ENCODE results near the gene RNF20. TPM values are rescaled to one million over a fixed set of nuclear protein-coding genes. Genes with fewer than 3 reads are reported as not detected.
A peak's percentile ranks its signal among the peaks of the same experiment; 100 is the strongest.

RNF20 gene
- total RNA-seq, 2 donors from 2014 or later = 17.5 to 21.3 TPM

- no peak overlapping the region for H3K4me3 ChIP-seq
- H3K36me3 ChIP-seq (replicated peaks in 1 of 2; ENCODE audit: insufficient read depth in 1 of 2, low read depth in 2 of 2) = peaks cover 4 to 5% of the 10 kb centered on the region in 2 donors
- peak in 6 of 7 experiments; percentile 17 to 35 (median 20) for TF ChIP-seq CTCF (IDR thresholded peaks at IDR 0.05)
- no peak for TF ChIP-seq POLR2A (IDR thresholded peaks at IDR 0.05)
- H3K4me1 ChIP-seq = no peaks in the 10 kb centered on the region
- intact Hi-C loops (cut with DNase I) = no loop called here
- DNase-seq = peak in 3 of 4 donors; percentile 14 to 18 (median 18)
- H3K27me3 ChIP-seq = no peaks in the 10 kb centered on the region
- no peak overlapping the region for H3K27ac ChIP-seq
- H3K9me3 ChIP-seq = no peaks in the 10 kb centered on the region
- no peak for ATAC-seq
- WGBS, 2 donors = 84 to 88% methylated on average over 5 of the region's 5 CpGs
Observed at GRCh38 chr9:101566904-101567724, 33.5 kb downstream of the RNF20 start.

GRCh38 chr9:101567725-101568350 is 34.2 kb downstream of the RNF20 start:
- Histone ChIP-seq H3K27ac (no peak overlapping the region), H3K36me3 (replicated peaks in 1 of 2; ENCODE audit: insufficient read depth in 1 of 2, low read depth in 2 of 2) (peaks cover 0 to 1% of the 10 kb centered on the region in 2 donors), H3K9me3 (no peaks in the 10 kb centered on the region), H3K4me3 (no peak overlapping the region), H3K4me1 (no peaks in the 10 kb centered on the region), H3K27me3 (no peaks in the 10 kb centered on the region)
- no peak for DNase-seq
- WGBS, 2 donors = 90 to 91% methylated on average over 3 of the region's 3 CpGs
- TF ChIP-seq CTCF (IDR thresholded peaks at IDR 0.05) (no peak), POLR2A (IDR thresholded peaks at IDR 0.05) (no peak)
- intact Hi-C loops (cut with DNase I) = no loop called here
- no peak for ATAC-seq

GRCh38 chr9:101569741-101570501 is 36.3 kb downstream of the RNF20 start:
- no peak overlapping the region for H3K4me3 ChIP-seq
- H3K27ac ChIP-seq = no peak overlapping the region
- H3K4me1 ChIP-seq = no peaks in the 10 kb centered on the region
- DNase-seq (no peak), ATAC-seq (no peak)
- TF ChIP-seq CTCF (IDR thresholded peaks at IDR 0.05) (no peak), POLR2A (IDR thresholded peaks at IDR 0.05) (no peak)
- H3K36me3 ChIP-seq (replicated peaks in 1 of 2; ENCODE audit: insufficient read depth in 1 of 2, low read depth in 2 of 2) = peaks cover 0 to 1% of the 10 kb centered on the region in 2 donors
- intact Hi-C loops (cut with DNase I) = no loop called here
- WGBS, 2 donors = 64 to 77% methylated on average over 5 of the region's 5 CpGs
- no peaks in the 10 kb centered on the region for H3K9me3 ChIP-seq
- H3K27me3 ChIP-seq = no peaks in the 10 kb centered on the region

- ATAC-seq (no peak), DNase-seq (no peak)
- no peaks in the 10 kb centered on the region for H3K4me1 ChIP-seq
- intact Hi-C loops (cut with DNase I) = no loop called here
- H3K27me3 ChIP-seq = no peaks in the 10 kb centered on the region
- peaks cover 0 to 1% of the 10 kb centered on the region in 2 donors for H3K36me3 ChIP-seq (replicated peaks in 1 of 2; ENCODE audit: insufficient read depth in 1 of 2, low read depth in 2 of 2)
- TF ChIP-seq CTCF (IDR thresholded peaks at IDR 0.05) = no peak
- TF ChIP-seq POLR2A (IDR thresholded peaks at IDR 0.05) = no peak
- 44 to 63% methylated on average over 1 of the region's 1 CpG for WGBS, 2 donors
- no peak overlapping the region for H3K4me3 ChIP-seq
- H3K27ac ChIP-seq = no peak overlapping the region
- no peaks in the 10 kb centered on the region for H3K9me3 ChIP-seq
Observed at GRCh38 chr9:101571114-101571513, 37.5 kb downstream of the RNF20 start.
